Right lobe of liver (tissue), 4 donors: ENCODE data around the gene GJA3.

Source experiments
- POLR2A ChIP-seq: fragments of 450-650 bp; IDR thresholded peaks from one replicate; pipeline ENCODE4 v1.6.1; 2017; ENCODE audit warnings: antibody characterized with exemption, mild to moderate bottlenecking
- TF ChIP-seq, protein P1 (sequence below), 4 donors: fragments of 200-600 bp in 3 of 4; fragments of 450-650 bp in 1 of 4; IDR thresholded peaks; one replicate each; pipeline versions ENCODE4 v1.5.1 to v1.8.0; 2016 to 2022; ENCODE audit warnings: antibody characterized with exemption in 4 of 4, mild to moderate bottlenecking in 2 of 4
- donor health status: DM: no; HTN: no; CAD: no.
- donor health status: DM: no; HTN: no; CAD: no.
- donor health status: DM: no; HTN: yes; CAD: no.

DNA sequence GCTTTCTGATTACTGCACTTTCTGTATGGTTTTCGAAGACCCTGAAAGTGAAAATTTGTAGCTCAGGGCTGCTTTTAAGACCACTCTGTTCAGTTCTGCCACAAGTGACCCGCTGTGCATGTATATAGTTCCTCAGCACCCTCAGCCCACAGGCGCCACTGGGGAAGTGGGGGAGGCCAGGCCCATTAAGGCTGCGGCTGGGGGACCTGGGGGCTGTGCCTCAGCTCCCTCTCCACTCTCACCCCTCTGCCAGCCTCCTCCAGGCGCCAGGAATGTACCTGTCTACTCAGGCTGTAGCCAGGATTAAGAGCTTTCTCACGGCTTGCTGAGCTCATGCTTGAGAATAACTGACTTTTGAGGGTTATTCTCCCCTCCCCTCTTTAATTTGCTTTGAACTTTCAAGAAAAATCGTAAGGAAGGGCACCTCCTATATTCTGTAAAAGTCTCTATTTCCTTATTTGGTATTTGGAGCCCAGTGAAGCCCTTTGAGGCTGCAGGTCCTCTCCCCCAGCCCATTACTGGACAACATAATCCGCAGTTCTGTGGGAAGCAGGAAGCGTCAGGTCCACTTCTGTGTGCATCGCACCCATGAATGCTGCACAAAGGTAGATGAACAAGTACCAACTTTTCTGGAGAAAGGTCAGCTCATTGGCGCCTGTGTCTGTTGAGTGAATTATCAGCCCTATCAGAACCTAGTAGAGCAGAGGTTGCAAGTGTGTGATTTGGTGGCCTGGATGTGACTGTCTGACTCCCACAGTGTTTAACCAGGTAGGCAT, 29.6 kb downstream of the GJA3 start:
- TF ChIP-seq, protein P1, sequence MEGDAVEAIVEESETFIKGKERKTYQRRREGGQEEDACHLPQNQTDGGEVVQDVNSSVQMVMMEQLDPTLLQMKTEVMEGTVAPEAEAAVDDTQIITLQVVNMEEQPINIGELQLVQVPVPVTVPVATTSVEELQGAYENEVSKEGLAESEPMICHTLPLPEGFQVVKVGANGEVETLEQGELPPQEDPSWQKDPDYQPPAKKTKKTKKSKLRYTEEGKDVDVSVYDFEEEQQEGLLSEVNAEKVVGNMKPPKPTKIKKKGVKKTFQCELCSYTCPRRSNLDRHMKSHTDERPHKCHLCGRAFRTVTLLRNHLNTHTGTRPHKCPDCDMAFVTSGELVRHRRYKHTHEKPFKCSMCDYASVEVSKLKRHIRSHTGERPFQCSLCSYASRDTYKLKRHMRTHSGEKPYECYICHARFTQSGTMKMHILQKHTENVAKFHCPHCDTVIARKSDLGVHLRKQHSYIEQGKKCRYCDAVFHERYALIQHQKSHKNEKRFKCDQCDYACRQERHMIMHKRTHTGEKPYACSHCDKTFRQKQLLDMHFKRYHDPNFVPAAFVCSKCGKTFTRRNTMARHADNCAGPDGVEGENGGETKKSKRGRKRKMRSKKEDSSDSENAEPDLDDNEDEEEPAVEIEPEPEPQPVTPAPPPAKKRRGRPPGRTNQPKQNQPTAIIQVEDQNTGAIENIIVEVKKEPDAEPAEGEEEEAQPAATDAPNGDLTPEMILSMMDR (IDR thresholded peaks at IDR 0.05) = no peak
- TF ChIP-seq POLR2A = no peak
